DMS 273 (cell line): ENCODE results near the gene BRD4.
A peak's percentile ranks its signal among the peaks of the same experiment; 100 is the strongest.
"Not testable (repeated sequence)": the region's sequence is repeated elsewhere in the genome, so short reads cannot be mapped to it uniquely, and the experiment has no call there.

ENCODE experiments used
- DNase-seq: peaks from one replicate; lab custom pipeline; 2025; ENCODE audit not compliant: unreplicated experiment; lab: John Stamatoyannopoulos, UW

BRD4 gene

DNA sequence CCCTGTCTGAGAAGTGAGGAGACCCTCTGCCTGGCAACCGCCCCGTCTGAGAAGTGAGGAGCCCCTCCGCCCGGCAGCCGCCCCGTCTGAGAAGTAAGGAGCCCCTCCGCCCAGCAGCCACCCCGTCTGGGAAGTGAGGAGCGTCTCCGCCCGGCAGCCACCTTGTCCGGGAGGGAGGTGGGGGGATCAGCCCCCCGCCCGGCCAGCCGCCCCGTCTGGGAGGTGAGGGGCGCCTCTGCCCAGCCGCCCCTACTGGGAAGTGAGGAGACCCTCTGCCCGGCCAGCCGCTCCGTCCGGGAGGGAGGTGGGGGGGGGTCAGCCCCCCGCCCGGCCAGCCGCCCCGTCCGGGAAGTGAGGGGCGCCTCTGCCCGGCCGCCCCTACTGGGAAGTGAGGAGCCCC, 30.7 kb upstream of the BRD4 start:
- DNase-seq, result not testable (repeated sequence)

DNA sequence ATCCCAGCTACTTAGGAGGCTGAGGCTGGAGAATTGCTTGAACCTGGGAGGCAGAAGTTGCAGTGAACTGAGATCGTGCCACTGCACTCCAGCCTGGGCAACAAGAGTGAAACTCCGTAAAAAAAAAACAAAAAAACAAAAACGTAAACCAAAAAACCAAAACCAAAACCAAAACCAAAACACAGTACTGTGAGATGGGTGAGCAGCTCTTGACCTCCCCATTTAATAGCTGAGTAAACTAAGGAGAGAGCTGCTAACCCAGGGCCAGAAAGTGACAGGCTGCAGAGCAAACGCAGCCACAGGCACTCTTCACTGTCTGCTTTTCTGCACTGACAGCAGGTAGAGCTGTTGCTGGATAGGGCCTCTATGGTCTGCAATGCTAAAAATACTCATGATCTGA, 27.7 kb upstream of the BRD4 start:
- not testable (repeated sequence) for DNase-seq

DNA sequence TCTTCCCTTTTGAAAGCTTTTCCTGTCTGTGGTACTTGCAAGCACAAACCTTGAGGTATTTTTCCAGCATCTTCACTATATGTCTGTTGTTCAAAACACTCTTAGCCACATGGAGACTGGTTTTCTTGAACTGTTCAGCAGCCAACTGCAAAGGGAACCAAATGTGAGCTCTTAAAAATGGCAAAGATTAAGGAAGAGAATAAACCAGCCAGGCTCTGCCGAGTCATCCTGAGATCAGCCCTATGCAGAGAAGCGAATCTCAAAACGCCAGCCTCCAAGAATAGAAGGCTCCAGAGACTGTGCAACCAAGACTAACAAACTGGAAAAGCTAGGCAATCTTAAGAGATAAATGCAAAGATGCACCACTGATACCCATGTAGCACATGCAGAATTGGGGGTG, 26.6 kb upstream of the BRD4 start:
- no peak for DNase-seq

DNA sequence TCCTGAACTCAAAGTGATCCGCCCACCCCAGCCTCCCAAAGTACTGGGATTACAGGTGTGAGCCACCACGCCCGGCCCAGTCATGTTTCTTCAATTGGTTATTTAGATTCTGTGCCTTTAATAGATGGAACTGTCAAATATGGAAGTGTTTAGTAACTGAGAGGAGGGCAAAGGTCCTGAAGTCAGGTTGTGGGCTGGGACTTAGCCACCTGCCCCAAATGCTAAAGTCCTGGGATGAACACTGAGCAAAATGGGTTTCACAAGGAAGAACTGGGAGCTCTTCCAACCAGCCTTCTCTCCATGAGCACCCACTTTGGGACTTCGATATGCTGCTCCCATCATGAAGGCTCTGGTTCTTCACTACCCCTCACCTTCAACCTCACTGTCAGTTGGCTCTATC, 25.6 kb upstream of the BRD4 start:
- no peak for DNase-seq

DNA sequence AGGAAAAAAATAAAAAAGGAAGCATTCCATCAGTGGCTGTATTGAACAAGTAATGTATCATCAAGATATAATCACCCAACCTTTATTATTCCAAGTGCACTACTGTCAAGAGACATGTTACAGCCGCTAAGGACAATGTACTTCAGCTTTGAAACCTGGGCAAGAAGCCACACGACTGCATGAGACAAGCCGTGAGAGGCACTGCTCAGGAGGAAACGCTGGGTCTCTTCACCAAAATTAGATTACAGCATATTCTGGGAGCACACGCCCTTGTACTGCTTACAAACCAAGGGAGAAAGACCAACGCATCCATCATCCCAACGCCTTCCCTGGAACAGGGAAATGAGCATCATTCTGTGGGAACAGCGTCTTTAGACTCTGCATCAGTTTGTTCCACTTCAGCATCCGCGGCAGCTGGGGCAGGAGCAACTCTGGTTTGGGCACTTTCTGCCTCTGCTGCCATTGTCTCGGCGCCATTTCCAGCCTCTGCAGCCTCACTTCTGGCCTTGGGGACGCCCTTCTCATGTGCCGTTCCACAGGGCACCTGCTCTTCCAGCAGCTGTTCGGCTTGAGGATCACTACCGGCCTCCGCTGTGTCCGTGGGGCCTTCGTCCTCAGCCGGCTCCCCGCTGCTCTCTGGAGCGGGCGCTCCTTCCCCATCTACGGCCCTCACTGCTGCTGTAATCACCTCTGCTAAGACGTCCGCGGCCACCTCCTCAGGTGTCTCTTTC, 22.4 kb upstream of the BRD4 start:
- no peak for DNase-seq

DNA sequence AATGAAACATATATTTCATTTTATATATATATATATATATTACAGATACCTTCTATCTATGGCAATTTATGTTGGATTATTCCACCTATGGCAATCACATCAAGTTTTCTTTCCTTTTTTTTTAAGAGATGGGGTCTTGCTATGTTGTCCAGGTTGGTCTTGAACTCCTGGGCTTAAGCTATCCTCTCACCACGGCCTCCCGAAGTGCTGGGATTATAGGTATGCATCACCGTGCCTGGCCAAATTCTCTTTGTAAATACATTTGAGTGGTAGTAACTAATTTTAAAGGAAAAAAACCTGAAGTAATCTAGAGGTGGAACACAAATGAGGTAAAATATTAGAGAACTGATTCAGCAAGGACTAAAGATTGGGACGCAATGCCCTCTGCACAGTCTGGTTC, 21.6 kb upstream of the BRD4 start:
- no peak for DNase-seq

DNA sequence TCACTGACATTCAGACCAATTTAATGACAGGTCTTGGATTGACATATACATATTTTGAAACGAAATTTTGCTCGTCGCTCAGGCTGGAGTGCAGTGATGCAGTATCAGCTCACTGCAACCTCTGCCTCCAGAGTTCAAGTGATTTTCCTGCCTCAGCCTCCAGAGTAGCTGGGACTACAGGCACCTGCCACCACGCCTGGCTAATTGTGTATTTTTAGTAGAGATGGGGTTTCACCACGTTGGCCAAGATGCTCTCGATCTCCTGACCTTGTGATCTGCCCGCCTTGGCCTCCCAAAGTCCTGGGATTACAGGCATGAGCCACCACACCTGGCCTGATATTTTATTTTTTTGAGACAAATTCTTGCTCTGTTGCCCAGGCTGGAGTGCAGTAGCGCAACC, 20.2 kb upstream of the BRD4 start:
- DNase-seq, result not testable (repeated sequence)

DNA sequence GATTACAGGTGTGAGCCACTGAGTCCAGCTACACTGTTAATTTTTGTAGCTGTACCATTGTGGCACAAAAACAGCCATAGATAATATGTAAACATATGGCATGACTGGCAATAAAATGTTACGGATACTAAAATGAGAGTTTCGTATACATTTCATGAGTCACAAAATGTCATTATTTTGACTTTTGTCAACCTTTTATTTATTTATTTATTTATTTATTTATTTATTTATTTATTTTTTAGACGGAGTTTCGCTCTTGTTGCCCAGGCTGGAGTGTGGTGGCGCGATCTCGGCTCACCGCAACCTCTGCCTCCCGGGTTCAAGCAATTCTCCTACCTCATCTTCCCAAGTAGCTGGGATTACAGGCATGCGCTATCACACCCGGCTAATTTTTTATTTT, 9.0 kb upstream of the BRD4 start:
- DNase-seq, result not testable (repeated sequence)

DNA sequence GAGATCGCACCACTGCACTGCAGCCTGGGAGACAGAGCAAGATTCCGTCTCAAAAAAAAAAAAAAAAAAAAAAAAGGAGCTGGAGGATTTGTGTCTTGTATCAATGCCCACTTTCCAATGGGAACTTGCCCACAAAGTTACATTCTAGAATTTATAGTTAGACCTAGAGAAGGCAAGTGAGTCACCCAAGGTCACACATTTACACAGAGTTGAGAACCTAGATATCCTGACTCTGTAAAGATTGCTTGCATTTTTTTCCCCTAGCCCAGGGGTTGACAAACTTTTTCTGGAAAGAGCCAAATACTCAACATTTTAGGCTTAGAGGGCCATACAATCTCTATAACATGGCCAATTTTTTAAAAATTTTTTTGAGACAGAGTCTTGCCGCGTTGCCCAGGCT, 7.7 kb upstream of the BRD4 start:
- DNase-seq, result no peak

DNA sequence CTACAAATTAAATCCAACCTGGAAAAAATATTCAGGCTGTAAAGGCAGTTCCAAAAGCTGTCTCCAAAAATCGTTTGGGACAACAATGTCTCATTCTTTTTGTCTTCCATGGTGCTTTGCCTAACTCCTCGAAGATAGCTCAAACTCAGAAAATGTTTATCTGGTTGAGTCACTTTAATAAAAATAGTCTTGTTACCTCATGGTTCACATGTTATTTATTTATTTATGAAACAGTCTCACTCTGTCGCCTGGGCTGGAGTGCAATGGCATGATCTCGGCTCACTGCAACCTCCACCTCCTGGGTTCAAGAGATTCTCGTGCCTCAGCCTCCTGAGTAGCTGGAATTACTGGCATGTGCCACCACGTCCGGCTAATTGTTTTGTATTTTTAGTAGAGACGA, 4.9 kb upstream of the BRD4 start:
- no peak for DNase-seq

DNA sequence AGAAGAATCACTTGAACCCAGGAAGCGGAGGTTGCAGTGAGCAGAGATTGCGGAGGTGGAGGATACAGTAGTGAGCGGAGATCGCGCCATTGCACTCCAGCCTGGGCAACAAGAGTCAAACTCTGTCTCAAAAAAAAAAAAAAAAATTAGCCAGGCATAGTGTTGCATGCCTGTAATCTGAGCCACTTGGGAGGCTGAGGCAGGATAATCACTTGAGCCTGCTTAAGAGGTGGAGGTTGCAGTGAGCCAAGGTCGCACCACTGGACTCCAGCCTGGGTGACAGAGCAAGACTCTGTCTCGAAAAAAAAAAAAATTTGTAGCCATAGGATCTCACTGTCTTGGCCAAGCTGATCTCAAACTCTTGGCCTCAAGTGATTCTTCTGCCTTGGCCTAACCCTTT, 3.7 kb upstream of the BRD4 start:
- not testable (repeated sequence) for DNase-seq

DNA sequence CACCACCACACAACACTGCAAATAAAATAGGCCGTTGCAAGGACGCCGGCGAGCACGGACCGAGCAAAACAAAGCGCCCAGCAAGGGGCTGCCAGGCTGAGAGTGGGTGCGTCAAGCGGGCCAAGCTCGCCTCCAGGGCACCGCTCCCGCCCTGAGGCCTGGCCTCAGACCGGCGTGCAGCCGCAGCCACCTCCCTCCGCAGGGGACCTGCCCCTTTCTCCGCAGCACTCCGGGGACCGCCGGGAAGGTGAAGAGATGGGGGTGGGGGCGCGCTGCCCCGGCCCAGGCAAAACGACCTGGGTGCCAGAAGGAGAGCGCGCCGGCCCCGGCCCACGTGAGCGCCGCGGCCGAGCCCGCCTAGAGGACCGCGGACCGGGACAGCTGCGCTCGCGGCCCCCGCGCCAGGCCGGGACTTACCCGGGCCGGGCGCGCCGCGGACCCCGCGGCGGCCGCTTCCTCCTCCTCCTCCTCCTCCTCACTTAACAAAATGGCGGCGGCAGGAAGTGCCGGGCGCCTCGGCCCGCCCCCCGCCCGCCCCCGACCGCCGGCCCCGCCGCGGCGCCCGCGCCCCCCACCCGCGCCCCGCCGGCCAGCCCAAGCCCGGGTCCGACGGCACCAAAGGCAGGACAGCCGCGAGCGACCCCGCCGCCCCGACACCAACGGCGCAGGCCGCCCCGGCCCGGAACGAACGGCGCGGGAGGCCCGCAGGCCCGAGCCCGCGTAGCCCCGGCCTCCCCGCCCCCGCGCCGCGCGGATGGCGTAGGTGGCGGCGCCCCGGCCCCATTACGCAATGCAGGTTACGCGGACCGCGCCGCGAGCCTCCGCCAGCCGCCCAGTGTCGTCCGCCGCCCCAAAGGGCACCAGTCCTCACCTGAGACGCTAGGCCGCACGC, 674 bp downstream of the BRD4 start:
- DNase-seq, result peak; percentile 74

DNA sequence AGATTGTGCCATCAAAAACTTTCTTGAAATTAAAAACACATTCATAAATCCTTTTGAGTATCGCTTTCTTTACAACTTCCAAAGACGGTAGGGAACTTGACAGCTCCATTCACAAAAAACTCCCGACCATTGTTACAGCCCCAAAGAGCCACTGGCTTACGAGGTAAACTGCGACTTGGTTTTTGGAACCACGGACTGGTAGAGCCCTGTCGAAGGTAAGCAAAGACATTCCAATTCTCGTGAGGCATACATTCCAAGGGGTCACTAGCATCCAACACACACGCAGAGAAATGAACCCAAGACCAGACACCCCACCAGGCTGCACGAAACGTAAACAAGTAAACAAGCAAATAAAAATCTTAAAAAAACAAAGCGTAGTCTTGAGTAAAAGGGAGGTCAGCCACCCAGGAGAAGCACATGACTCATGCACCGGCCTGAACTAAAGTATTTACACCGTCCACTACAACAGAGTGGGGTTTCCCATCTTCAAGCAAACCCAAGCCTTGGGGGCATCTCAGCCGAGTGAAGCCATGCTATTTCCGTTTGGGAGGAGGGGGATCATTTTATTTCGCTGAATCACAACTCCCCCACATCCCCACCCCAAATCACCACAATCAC, 1.4 kb downstream of the BRD4 start:
- DNase-seq, result no peak

DNA sequence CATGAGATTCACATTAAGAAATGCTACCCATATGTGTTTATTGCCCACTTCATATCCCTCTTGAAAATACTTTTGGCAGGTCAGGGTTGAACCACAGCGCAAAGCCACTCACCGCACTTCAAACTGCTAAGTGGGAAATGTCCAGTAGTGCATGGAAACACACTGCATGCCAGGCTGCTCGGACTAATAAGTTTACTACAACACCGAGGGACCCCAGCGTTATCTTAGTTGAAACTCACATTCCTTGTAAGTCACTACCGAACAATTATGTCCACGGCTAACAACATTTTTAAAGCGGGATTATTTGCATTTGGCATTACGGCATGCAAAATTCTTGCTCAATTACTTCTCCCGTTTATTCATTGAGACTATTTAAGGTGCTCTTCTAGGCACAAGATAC, 4.0 kb downstream of the BRD4 start:
- DNase-seq, result no peak

DNA sequence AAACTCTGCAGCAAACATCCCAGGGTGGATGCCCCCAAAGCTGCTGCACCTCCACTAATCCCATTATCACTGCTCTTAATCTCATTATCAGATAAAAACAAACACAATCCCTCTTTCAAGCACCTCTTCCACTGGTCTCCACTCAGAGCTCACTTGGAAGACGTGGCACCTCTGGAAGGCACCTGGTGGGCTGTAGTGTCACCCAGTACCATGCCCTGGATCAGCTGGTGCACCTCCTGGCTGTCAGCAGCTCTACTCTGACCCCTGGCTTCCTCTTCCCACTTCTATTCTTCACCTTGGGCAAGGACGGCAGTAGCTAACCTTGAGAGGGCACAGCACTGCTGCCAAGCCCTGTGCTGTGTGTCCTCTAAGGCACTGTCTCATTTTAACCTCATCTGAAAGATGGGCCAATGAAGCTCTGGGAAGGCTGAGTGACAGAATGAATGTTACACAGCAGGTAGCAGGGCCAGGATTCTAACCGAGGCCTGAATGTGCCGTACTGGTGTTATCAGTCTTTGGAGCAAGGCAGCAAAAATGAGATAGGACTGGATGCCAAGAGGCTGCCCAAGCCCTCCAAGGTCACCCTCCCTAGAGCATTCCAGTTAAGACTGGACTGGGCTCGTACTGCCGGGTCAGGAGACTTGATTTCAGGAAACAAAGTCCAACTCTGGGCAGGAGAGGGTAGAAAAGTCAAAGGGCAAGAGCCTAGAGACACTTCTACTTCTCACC, 7.4 kb downstream of the BRD4 start:
- no peak for DNase-seq

DNA sequence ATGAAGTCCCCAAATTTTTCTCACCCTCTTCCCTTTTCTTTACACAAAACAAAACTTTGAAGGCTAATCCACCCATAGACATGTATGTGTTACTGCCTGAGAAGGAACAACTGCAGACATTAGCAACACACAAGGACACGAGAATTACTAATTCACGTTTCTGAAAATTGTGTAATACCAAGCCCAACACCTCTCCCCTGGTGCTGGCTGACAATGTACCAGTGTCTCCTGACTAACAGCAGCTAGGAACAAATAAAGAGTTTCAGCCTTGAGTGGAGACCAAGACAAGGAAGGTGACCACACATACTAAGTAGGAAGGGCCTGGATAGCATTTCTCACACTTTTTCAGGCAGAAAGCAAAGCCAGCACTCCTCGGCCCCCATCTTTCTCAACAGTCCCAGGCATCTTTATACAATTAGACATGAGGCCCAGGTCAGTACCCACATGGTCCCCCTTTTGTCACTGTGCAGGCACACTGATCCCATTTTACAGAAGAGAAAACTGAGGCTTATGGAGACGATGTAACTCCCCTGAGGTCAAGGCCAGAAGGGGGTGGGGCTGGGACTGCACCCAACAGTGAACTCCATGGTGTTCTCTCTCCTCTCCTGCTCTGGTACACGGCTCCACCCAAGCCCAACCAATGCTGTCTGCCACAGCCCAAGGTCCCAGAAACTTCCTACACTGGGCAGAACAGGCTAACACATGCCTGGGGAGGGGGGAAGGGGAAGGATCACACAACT, 8.7 kb downstream of the BRD4 start:
- no peak for DNase-seq

DNA sequence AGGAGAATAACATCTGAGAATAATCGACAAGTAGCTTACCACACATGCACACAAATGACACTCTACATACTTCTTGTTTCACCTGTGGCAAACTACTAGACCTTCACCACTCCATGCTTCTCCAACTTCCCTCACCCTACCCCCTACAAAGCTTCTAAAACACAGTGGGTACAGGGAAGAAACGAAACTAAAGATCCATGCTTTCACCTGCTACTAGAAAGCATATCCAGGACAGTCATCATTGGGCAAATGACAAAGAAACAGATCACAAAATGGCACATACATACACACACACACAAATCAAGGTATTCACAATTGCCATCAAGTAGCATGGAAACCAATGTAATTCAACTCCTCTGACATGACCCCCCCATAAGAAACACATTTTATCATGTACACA, 10.6 kb downstream of the BRD4 start:
- DNase-seq, result no peak

DNA sequence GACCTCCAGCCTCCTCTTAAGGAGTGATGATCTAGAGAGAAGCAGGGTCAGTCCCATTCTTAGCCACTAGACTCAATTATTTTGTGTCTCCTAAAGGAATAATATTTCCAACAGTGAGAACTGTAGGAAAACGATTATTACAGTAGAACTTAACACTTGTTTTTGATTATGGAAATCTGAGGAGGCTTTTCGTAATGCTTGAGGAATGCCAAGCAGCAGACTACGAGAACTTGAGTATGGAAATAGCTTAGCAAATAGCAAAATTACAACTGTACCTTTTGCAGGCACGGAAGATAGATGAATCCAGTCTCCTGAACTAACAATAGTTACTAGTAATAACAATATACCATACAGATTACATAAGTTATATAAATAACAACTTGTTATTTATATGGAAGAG, 12.2 kb downstream of the BRD4 start:
- DNase-seq, result no peak

DNA sequence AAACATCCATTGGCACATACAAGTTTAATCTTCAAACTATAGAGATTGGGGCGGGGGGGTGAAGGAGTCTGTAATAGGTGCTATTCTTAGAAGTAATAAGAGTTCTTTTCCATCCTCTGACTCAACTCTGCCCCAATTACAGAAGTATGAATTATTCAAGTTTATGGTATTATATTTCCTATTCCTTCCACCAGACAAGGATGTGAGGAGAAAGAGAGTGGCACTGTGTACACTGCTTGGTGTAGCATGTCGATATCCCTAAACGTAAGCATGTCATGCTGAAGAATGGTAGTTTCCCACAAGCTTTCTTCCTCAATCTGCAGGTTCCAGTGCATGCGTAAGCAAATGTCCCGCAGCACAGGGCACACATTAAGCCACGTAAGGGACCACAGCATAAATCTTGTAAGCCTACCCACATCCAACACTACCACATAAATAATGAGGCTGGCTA, 14.1 kb downstream of the BRD4 start:
- DNase-seq, result no peak

DNA sequence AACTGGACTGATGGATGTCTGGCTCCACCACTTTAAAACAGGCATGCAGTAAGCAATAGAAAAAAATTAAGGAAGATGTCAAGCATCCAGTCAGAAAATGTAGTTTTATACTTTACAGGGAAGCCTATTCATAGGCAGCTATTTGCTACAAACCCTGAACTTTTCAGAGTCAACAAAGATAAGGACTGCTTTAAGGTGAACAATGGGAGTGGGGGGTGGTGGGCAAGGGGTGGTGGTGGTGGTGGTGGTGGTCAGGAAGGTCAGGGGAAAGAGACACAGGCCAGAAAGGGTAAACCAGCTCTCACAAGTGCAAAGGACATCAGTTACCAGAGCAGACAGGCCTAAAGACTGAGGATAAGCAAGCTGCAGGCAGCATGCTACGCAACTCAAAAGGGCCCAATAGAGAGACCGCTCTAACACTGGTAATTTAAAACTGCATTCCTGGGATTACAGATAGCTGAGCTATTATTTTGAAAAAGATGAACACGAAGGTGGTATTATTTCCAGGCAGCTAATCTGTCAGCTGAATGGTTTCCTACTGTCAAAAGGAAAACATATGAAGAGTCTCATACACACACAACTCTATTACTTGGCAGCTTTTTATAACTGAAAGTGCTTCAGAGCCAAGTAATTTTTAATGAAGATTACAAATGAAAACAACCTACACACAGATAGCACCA, 14.8 kb downstream of the BRD4 start:
- DNase-seq, result no peak
